ENCODE measurements around the gene PRKN.
"Not testable (repeated sequence)": the region's sequence is repeated elsewhere in the genome, so short reads cannot be mapped to it uniquely, and the experiment has no call there.

PRKN gene

GRCh38 chr6:161342039-161342438 is 1385.5 kb downstream of the PRKN start:
- TF ChIP-seq, protein P1, sequence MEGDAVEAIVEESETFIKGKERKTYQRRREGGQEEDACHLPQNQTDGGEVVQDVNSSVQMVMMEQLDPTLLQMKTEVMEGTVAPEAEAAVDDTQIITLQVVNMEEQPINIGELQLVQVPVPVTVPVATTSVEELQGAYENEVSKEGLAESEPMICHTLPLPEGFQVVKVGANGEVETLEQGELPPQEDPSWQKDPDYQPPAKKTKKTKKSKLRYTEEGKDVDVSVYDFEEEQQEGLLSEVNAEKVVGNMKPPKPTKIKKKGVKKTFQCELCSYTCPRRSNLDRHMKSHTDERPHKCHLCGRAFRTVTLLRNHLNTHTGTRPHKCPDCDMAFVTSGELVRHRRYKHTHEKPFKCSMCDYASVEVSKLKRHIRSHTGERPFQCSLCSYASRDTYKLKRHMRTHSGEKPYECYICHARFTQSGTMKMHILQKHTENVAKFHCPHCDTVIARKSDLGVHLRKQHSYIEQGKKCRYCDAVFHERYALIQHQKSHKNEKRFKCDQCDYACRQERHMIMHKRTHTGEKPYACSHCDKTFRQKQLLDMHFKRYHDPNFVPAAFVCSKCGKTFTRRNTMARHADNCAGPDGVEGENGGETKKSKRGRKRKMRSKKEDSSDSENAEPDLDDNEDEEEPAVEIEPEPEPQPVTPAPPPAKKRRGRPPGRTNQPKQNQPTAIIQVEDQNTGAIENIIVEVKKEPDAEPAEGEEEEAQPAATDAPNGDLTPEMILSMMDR (IDR thresholded peaks at IDR 0.05; ENCODE audit: poor library complexity, severe bottlenecking), result no peak
- DNase-seq (ENCODE audit: low spot score), result no peak
- no peak overlapping the region for H3K4me3 ChIP-seq (ENCODE audit: severe bottlenecking)
- ATAC-seq (ENCODE audit: low read depth), result no peak
- H3K27me3 ChIP-seq (ENCODE audit: insufficient read depth, poor library complexity, severe bottlenecking), result no peaks in the 10 kb centered on the region
- no peaks in the 10 kb centered on the region for H3K4me1 ChIP-seq (ENCODE audit: insufficient read depth, poor library complexity, severe bottlenecking)
- H3K27ac ChIP-seq (ENCODE audit: poor library complexity, severe bottlenecking), result no peak overlapping the region
- no peaks in the 10 kb centered on the region for H3K9me3 ChIP-seq (ENCODE audit: severe bottlenecking)
- no peaks in the 10 kb centered on the region for H3K36me3 ChIP-seq (ENCODE audit: low read depth)

GRCh38 chr6:161341638-161342037 is 1385.9 kb downstream of the PRKN start:
- TF ChIP-seq, protein P1 (IDR thresholded peaks at IDR 0.05; ENCODE audit: poor library complexity, severe bottlenecking), result no peak
- Histone ChIP-seq H3K27ac (ENCODE audit: poor library complexity, severe bottlenecking) (no peak overlapping the region), H3K36me3 (ENCODE audit: low read depth) (no peaks in the 10 kb centered on the region), H3K4me1 (ENCODE audit: insufficient read depth, poor library complexity, severe bottlenecking) (no peaks in the 10 kb centered on the region), H3K27me3 (ENCODE audit: insufficient read depth, poor library complexity, severe bottlenecking) (no peaks in the 10 kb centered on the region), H3K4me3 (ENCODE audit: severe bottlenecking) (no peak overlapping the region), H3K9me3 (ENCODE audit: severe bottlenecking) (no peaks in the 10 kb centered on the region)
- DNase-seq (ENCODE audit: low spot score), result no peak
- no peak for ATAC-seq (ENCODE audit: low read depth)

DNA sequence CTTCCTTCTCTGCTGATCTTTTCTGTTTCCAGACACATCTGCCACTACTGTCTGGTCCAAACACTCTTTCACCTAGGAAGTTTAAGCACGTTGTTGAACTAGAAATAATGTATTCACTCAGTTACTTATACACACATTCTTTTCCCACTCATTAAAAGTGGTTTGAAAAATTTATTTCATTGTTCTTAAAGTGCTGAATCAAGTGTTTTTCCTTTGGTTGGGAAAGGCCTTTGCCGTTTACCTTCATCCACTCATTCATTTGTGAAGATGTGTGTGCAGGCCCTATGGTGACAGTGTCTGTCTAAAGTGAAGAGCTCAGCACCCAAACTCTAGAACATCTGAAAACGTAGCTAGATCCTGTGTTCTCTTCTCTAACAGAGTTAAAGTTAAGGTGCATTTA is 1389.6 kb downstream of the PRKN start:
- no peak for DNase-seq (ENCODE audit: low spot score)
- no peaks in the 10 kb centered on the region for H3K4me1 ChIP-seq (ENCODE audit: insufficient read depth, poor library complexity, severe bottlenecking)
- H3K4me3 ChIP-seq (ENCODE audit: severe bottlenecking), result no peak overlapping the region
- no peaks in the 10 kb centered on the region for H3K9me3 ChIP-seq (ENCODE audit: severe bottlenecking)
- ATAC-seq (ENCODE audit: low read depth), result no peak
- no peak overlapping the region for H3K27ac ChIP-seq (ENCODE audit: poor library complexity, severe bottlenecking)
- TF ChIP-seq, protein P1 (IDR thresholded peaks at IDR 0.05; ENCODE audit: poor library complexity, severe bottlenecking), result no peak
- H3K27me3 ChIP-seq (ENCODE audit: insufficient read depth, poor library complexity, severe bottlenecking), result no peaks in the 10 kb centered on the region
- H3K36me3 ChIP-seq (ENCODE audit: low read depth), result no peaks in the 10 kb centered on the region

DNA sequence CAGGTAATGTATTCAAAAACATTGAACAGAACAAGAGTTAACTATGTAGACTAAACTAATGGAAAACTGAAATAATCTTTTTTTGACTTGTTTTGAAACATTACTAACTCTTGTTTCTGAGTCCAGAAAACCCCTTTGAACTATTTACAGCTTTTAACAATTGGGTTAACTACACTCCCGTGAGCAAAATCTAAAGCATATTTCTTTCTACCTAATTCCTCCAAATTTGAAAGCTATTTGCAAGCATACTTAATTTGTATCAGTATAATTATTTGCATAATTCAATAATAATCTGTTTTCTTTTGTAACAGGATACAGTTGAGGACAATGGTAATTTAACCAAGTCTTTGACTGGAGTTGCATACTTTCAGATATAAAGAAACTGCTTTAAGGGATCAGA is 1391.1 kb downstream of the PRKN start:
- no peak for DNase-seq (ENCODE audit: low spot score)
- no peak for ATAC-seq (ENCODE audit: low read depth)
- no peaks in the 10 kb centered on the region for H3K27me3 ChIP-seq (ENCODE audit: insufficient read depth, poor library complexity, severe bottlenecking)
- H3K4me3 ChIP-seq (ENCODE audit: severe bottlenecking), result no peak overlapping the region
- TF ChIP-seq, protein P1 (IDR thresholded peaks at IDR 0.05; ENCODE audit: poor library complexity, severe bottlenecking), result no peak
- H3K4me1 ChIP-seq (ENCODE audit: insufficient read depth, poor library complexity, severe bottlenecking), result no peaks in the 10 kb centered on the region
- H3K36me3 ChIP-seq (ENCODE audit: low read depth), result no peaks in the 10 kb centered on the region
- H3K9me3 ChIP-seq (ENCODE audit: severe bottlenecking), result no peaks in the 10 kb centered on the region
- no peak overlapping the region for H3K27ac ChIP-seq (ENCODE audit: poor library complexity, severe bottlenecking)

DNA sequence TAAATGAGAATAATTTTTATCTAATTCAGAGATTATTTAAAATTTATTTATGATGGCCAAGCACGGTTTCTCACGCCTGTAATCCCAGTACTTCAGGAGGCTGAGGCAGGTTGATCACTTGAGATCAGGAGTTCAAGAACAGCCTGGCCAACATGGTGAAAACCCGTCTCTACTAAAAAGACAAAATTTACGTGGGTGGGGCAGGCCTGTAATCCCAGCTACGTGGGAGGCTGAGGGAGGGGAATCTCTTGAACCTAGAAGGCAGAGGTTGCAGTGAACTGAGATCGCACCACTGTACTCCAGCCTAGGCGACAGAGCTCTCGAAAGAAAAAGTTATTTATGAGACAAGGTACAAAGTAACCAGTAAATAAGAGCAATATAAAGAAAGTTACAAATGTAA is 1394.2 kb downstream of the PRKN start:
- H3K9me3 ChIP-seq (ENCODE audit: severe bottlenecking), result peaks cover 3% of the 10 kb centered on the region
- no peaks in the 10 kb centered on the region for H3K4me1 ChIP-seq (ENCODE audit: insufficient read depth, poor library complexity, severe bottlenecking)
- no peak overlapping the region for H3K27ac ChIP-seq (ENCODE audit: poor library complexity, severe bottlenecking)
- H3K36me3 ChIP-seq (ENCODE audit: low read depth), result no peaks in the 10 kb centered on the region
- TF ChIP-seq, protein P1 (IDR thresholded peaks at IDR 0.05; ENCODE audit: poor library complexity, severe bottlenecking), result no peak
- no peak overlapping the region for H3K4me3 ChIP-seq (ENCODE audit: severe bottlenecking)
- no peaks in the 10 kb centered on the region for H3K27me3 ChIP-seq (ENCODE audit: insufficient read depth, poor library complexity, severe bottlenecking)
- DNase-seq (ENCODE audit: low spot score), result no peak
- no peak for ATAC-seq (ENCODE audit: low read depth)

GRCh38 chr6:161331402-161332081 is 1396.0 kb downstream of the PRKN start:
- H3K27me3 ChIP-seq (ENCODE audit: insufficient read depth, poor library complexity, severe bottlenecking); ATAC-seq (ENCODE audit: low read depth); H3K27ac ChIP-seq (ENCODE audit: poor library complexity, severe bottlenecking); H3K4me3 ChIP-seq (ENCODE audit: severe bottlenecking); H3K36me3 ChIP-seq (ENCODE audit: low read depth); DNase-seq (ENCODE audit: low spot score); H3K4me1 ChIP-seq (ENCODE audit: insufficient read depth, poor library complexity, severe bottlenecking): not testable (repeated sequence)
- H3K9me3 ChIP-seq (ENCODE audit: severe bottlenecking), result peaks cover 17% of the 10 kb centered on the region
